KMS-11 (cell line): ENCODE results near the gene MYO1E.

Experiments
- H2AFZ ChIP-seq: fragments of 200-600 bp; sonication (generic); 2 replicates; pipeline ENCODE4 v1.6.1; 2016; ENCODE audit warnings: antibody characterized with exemption, mixed run types, low read depth
- H3K27ac ChIP-seq: fragments of 200-600 bp; sonication (generic); 2 replicates; pipeline ENCODE4 v1.6.1; 2016; ENCODE audit warnings: mild to moderate bottlenecking, mixed run types
- H3K27me3 ChIP-seq: fragments of 200-600 bp; sonication (generic); 2 replicates; pipeline ENCODE4 v1.6.1; 2017; ENCODE audit warnings: mild to moderate bottlenecking, low read depth, mixed run types, moderate library complexity; ENCODE audit not compliant: insufficient read depth
- H3K36me3 ChIP-seq: fragments of 200-600 bp; sonication (generic); 2 replicates; pipeline ENCODE4 v1.6.1; 2017; ENCODE audit warnings: mild to moderate bottlenecking, mixed run types; ENCODE audit not compliant: insufficient read depth
- H3K4me1 ChIP-seq: fragments of 200-600 bp; sonication (generic); 2 replicates; pipeline ENCODE4 v1.6.1; 2016; ENCODE audit warnings: mild to moderate bottlenecking, low read depth, mixed run types; ENCODE audit not compliant: poor library complexity, severe bottlenecking
- H3K4me2 ChIP-seq: fragments of 200-600 bp; sonication (generic); 2 replicates; pipeline ENCODE4 v1.7.0; 2016; ENCODE audit warnings: mild to moderate bottlenecking, mixed run types
- H3K4me3 ChIP-seq: fragments of 200-600 bp; sonication (generic); IDR thresholded peaks from 2 replicates; pipeline ENCODE4 v1.6.1; 2017; ENCODE audit warnings: low read depth, low read length, mixed read lengths; ENCODE audit not compliant: insufficient read depth
- H3K79me2 ChIP-seq: fragments of 200-600 bp; sonication (generic); 2 replicates; pipeline ENCODE4 v1.6.1; 2016; ENCODE audit warnings: low read depth, mixed run types; ENCODE audit not compliant: insufficient read depth
- H3K9ac ChIP-seq: fragments of 200-600 bp; sonication (generic); 2 replicates; pipeline ENCODE4 v1.6.1; 2016; ENCODE audit warnings: mild to moderate bottlenecking, mixed run types
- H4K20me1 ChIP-seq: fragments of 200-600 bp; sonication (generic); 2 replicates; pipeline ENCODE4 v1.6.1; 2016; ENCODE audit warnings: mild to moderate bottlenecking, mixed run types; ENCODE audit not compliant: insufficient read depth
- CTCF ChIP-seq: fragments of 200-600 bp; sonication (generic); conservative IDR thresholded peaks from 2 replicates; pipeline ENCODE4 v1.6.1; 2017; ENCODE audit warnings: low read depth, mild to moderate bottlenecking, antibody characterized with exemption, low read length, moderate library complexity, mixed read lengths

MYO1E gene

GRCh38 chr15:59354417-59355031 is 18.1 kb downstream of the MYO1E start:
- Histone ChIP-seq H3K27ac (no peak overlapping the region), H3K4me1 (no peaks in the 10 kb centered on the region)

DNA sequence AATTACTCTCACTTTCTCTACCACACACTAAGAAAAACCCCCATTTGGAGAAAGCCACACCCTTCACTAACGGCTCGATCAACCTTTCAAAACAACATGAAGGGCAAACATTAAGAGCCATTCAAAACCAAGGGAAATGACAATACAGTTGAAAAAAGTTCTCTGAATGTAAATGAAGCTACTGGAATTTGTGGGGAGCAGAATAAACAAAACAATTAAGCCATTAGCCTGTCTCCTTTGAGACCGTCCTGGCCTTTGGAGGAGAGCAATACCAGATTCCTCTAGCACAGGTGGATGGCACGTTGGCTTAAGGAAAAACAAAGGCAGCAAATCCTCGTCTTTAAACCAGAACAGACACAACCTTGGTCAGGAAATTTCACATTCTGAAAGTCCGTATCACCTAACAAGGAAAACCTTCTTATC is 18.7 kb downstream of the MYO1E start:
- no peaks in the 10 kb centered on the region for H3K4me1 ChIP-seq
- no peak overlapping the region for H3K4me3 ChIP-seq
- H3K79me2 ChIP-seq, result no peaks in the 10 kb centered on the region
- no peak overlapping the region for H3K9ac ChIP-seq
- H3K36me3 ChIP-seq, result no peaks in the 10 kb centered on the region
- TF ChIP-seq CTCF, result no peak
- H3K4me2 ChIP-seq, result no peak overlapping the region
- no peak overlapping the region for H3K27ac ChIP-seq
- no peaks in the 10 kb centered on the region for H3K27me3 ChIP-seq
- no peaks in the 10 kb centered on the region for H4K20me1 ChIP-seq
- H2AFZ ChIP-seq, result no peak overlapping the region

More at GRCh38 chr15:59354417-59355031, 18.1 kb downstream of the MYO1E start:
- H3K36me3 ChIP-seq, result no peaks in the 10 kb centered on the region
- no peak for TF ChIP-seq CTCF
- H3K27me3 ChIP-seq, result no peaks in the 10 kb centered on the region
- no peaks in the 10 kb centered on the region for H4K20me1 ChIP-seq
- no peak overlapping the region for H3K4me3 ChIP-seq
- no peak overlapping the region for H2AFZ ChIP-seq
- no peaks in the 10 kb centered on the region for H3K79me2 ChIP-seq
- H3K4me2 ChIP-seq, result no peak overlapping the region
- H3K9ac ChIP-seq, result no peak overlapping the region

DNA sequence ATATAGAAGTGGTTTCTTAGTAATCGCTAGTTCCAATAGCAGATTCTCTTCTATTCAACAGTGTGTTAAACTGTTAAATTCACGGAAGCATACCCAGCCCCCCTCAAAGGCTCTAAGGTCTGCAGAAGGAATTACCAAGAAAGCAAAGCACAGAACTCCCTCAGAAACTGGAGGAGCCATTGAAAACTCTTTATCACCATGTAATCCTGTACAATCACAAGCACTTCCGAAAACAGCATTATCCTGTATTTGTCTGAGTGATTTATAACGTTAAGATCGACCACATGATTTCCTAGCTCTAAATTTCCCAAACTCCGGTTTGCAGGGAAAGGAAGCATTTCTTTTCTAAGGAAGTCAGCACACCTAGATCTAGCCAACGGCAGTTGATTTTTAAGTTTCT is 20.0 kb downstream of the MYO1E start:
- Histone ChIP-seq H3K4me3 (no peak overlapping the region), H3K79me2 (no peaks in the 10 kb centered on the region), H2AFZ (no peak overlapping the region), H3K4me2 (no peak overlapping the region), H3K27ac (no peak overlapping the region), H3K9ac (no peak overlapping the region), H3K27me3 (no peaks in the 10 kb centered on the region), H3K4me1 (no peaks in the 10 kb centered on the region), H3K36me3 (no peaks in the 10 kb centered on the region), H4K20me1 (no peaks in the 10 kb centered on the region)
- TF ChIP-seq CTCF, result no peak

DNA sequence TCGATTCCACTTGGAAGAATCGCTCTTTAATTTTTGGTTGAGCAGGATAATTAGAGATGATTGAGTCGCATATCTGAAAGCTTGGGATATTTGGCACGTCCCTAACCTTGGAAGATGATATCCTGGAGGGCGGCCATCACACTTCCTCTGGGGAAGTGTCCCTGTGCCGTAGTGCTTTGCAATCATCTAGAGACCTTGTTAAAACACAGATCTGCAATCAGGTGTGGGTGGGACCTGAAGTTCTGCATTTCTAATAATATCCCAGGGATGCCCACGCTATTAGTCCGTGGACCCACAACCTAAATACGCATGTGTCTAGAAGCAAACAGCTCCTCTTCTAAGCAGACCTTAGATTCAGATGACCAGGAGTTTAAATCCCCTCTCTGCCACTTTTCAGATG is 20.5 kb downstream of the MYO1E start:
- Histone ChIP-seq H3K4me1 (no peaks in the 10 kb centered on the region), H3K4me3 (no peak overlapping the region), H4K20me1 (no peaks in the 10 kb centered on the region), H3K79me2 (no peaks in the 10 kb centered on the region), H3K9ac (no peak overlapping the region), H3K27ac (no peak overlapping the region), H3K4me2 (no peak overlapping the region), H3K36me3 (no peaks in the 10 kb centered on the region), H3K27me3 (no peaks in the 10 kb centered on the region), H2AFZ (no peak overlapping the region)
- TF ChIP-seq CTCF, result no peak
